HG03175 (cell line): ENCODE data around the gene LMNA.
"Not testable (repeated sequence)": the region's sequence is repeated elsewhere in the genome, so short reads cannot be mapped to it uniquely, and the experiment has no call there.

ENCODE experiments used
- ATAC-seq: cut with Tn5 transposase; IDR thresholded peaks from one replicate; pipeline ENCODE4 v1.9.1; 2021; ENCODE audit warnings: mild to moderate bottlenecking, moderate library complexity; ENCODE audit not compliant: unreplicated experiment

LMNA gene

GRCh38 chr1:156114101-156114918 lies at the start of gene LMNA:
Gene LMNA (plus strand): TSS chr1:156114711. CDS start chr1:156114919, 208 bp downstream.
- ATAC-seq = peak; percentile 58

GRCh38 chr1:156065212-156065611 lies 49.3 kb upstream of the LMNA start:
- ATAC-seq = no peak

- ATAC-seq = no peak
Observed at GRCh38 chr1:156065871-156066270, 48.6 kb upstream of the LMNA start.

- ATAC-seq = no peak
Observed at GRCh38 chr1:156067262-156067661, 47.2 kb upstream of the LMNA start.

GRCh38 chr1:156069490-156070455 lies 44.7 kb upstream of the LMNA start:
- ATAC-seq = no peak

- no peak for ATAC-seq
Observed at GRCh38 chr1:156070548-156070947, 44.0 kb upstream of the LMNA start.

GRCh38 chr1:156071332-156071816 lies 43.1 kb upstream of the LMNA start:
- ATAC-seq = not testable (repeated sequence)

GRCh38 chr1:156072251-156072650 lies 42.3 kb upstream of the LMNA start:
- no peak for ATAC-seq

- ATAC-seq = no peak
Observed at GRCh38 chr1:156073110-156073687, 41.3 kb upstream of the LMNA start.

- ATAC-seq = no peak
Observed at GRCh38 chr1:156073740-156074139, 40.8 kb upstream of the LMNA start.

- no peak for ATAC-seq
Observed at GRCh38 chr1:156074661-156075060, 39.9 kb upstream of the LMNA start.

GRCh38 chr1:156075162-156075561 lies 39.3 kb upstream of the LMNA start:
- ATAC-seq = no peak

GRCh38 chr1:156075775-156076204 lies 38.7 kb upstream of the LMNA start:
- ATAC-seq = no peak

- ATAC-seq = peak; percentile 65
Observed at GRCh38 chr1:156076609-156077429, 37.7 kb upstream of the LMNA start.

- ATAC-seq = no peak
Observed at GRCh38 chr1:156077430-156077760, 37.1 kb upstream of the LMNA start.

GRCh38 chr1:156078728-156079127 lies 35.8 kb upstream of the LMNA start:
- no peak for ATAC-seq

- ATAC-seq = no peak
Observed at GRCh38 chr1:156079762-156080161, 34.7 kb upstream of the LMNA start.

- no peak for ATAC-seq
Observed at GRCh38 chr1:156080241-156080862, 34.2 kb upstream of the LMNA start.

GRCh38 chr1:156080863-156081179 lies 33.7 kb upstream of the LMNA start:
- no peak for ATAC-seq
